HepG2 (cell line): ENCODE results near the gene NTMT2. TPM values are rescaled to one million over a fixed set of nuclear protein-coding genes. Genes with fewer than 3 reads are reported as not detected.

ENCODE experiments used
- ATAC-seq: fragments of 200-7000 bp; cut with Tn5 transposase; 3 replicates; pipeline ENCODE4 v1.9.1; 2020; ENCODE audit warnings: mild to moderate bottlenecking, moderate library complexity
- BruUV-seq: library from RNA; stranded (reverse); fragments of 400-500 nt; replicated peaks from 2 replicates; lab custom pipeline; 2021; lab: Mats Ljungman, UMichigan
- CTCF ChIA-PET: fragments of 300-600 bp; formaldehyde crosslinking; extraction: SDS; loops from one replicate; lab custom pipeline; 2021; ENCODE audit warnings: low total read pairs, inconsistent platforms, low intra/inter-chr PET ratio; lab: Yijun Ruan, JAX
- POLR2A ChIA-PET: fragments of 350-600 bp; sonication (Branson Sonifier 250); formaldehyde crosslinking; loops from one replicate; lab custom pipeline; 2020; ENCODE audit warnings: antibody characterized with exemption, inconsistent platforms; lab: Yijun Ruan, JAX
- DNase-seq: peaks from one replicate; pipeline ENCODE4 v3.0.0-alpha.2; 2015; ENCODE audit warnings: low spot score
- FAIRE-seq: peaks from 3 replicates; lab custom pipeline; 2011; peaks lifted over from hg19 to GRCh38; lab: Jason Lieb, UNC
- H2AFZ ChIP-seq: one replicate; pipeline ENCODE4 v1.6.1; 2011; ENCODE audit warnings: low read length, inconsistent platforms
- H3K27ac ChIP-seq: fragments of 300-600 bp; 3 replicates; pipeline ENCODE4 v1.8.0; 2011; ENCODE audit warnings: mixed run types, mild to moderate bottlenecking, mixed read lengths, low read length, inconsistent platforms; ENCODE audit not compliant: insufficient read depth; ENCODE audit errors: extremely low read length
- H3K27me3 ChIP-seq, 2 experiments: fragments of 200-600 bp in 1 of 2; 2 replicates in 1 of 2; 3 replicates in 1 of 2; pipeline versions ENCODE4 v1.6.0 to v1.8.0; 2011; ENCODE audit warnings: low read length in 2 of 2, mild to moderate bottlenecking in 2 of 2, moderate library complexity in 2 of 2, inconsistent platforms in 1 of 2; ENCODE audit not compliant: insufficient read depth in 2 of 2, control insufficient read depth in 1 of 2
- H3K36me3 ChIP-seq, 2 experiments: fragments of 200-600 bp in 1 of 2; replicated peaks in 1 of 2; 2 replicates in 1 of 2; 3 replicates in 1 of 2; pipeline versions ENCODE4 v1.5.1 to v1.8.0; 2011; ENCODE audit warnings: low read length in 2 of 2, inconsistent platforms in 1 of 2; ENCODE audit not compliant: insufficient read depth in 2 of 2, control insufficient read depth in 1 of 2
- H3K4me1 ChIP-seq: 2 replicates; pipeline ENCODE4 v1.5.1; 2012; ENCODE audit warnings: low read length, inconsistent platforms; ENCODE audit not compliant: insufficient read depth
- H3K4me2 ChIP-seq: 2 replicates; pipeline ENCODE4 v1.6.0; 2011; ENCODE audit warnings: low read depth, low read length, inconsistent platforms
- H3K4me3 ChIP-seq, 3 experiments: fragments of 200-600 bp in 1 of 3; sonication (generic), shearing (Covaris generic) in 1 of 3; replicated peaks in 1 of 3; 2 replicates each; pipeline ENCODE4 v1.5.1; 2011 to 2016; ENCODE audit warnings: low read length in 3 of 3, inconsistent platforms in 2 of 3, low read depth in 2 of 3, mild to moderate bottlenecking in 2 of 3, control low read depth in 1 of 3, mixed read lengths in 1 of 3; ENCODE audit not compliant: insufficient read depth in 1 of 3
- H3K79me2 ChIP-seq: one replicate; pipeline ENCODE4 v1.6.1; 2011; ENCODE audit warnings: low read length, inconsistent platforms; ENCODE audit not compliant: insufficient read depth
- H3K9ac ChIP-seq: 2 replicates; pipeline ENCODE4 v1.6.0; 2011; ENCODE audit warnings: mild to moderate bottlenecking, low read depth, low read length, inconsistent platforms; ENCODE audit not compliant: insufficient read depth
- H3K9me3 ChIP-seq: 2 replicates; pipeline ENCODE4 v1.5.1; 2012; ENCODE audit warnings: mild to moderate bottlenecking, low read length
- H4K20me1 ChIP-seq: 2 replicates; pipeline ENCODE4 v1.6.0; 2011; ENCODE audit warnings: inconsistent platforms, mild to moderate bottlenecking, low read length, moderate library complexity; ENCODE audit not compliant: insufficient read depth
- HDAC2 ChIP-seq: sonication (generic); formaldehyde crosslinking; IDR thresholded peaks from 2 replicates; pipeline ENCODE4 v1.4.0; 2020; ENCODE audit warnings: missing genetic modification reagents
- HNF1B ChIP-seq: sonication (generic); formaldehyde crosslinking; IDR thresholded peaks from 2 replicates; pipeline ENCODE4 v1.5.1; 2020; ENCODE audit warnings: mild to moderate bottlenecking, moderate library complexity, missing genetic modification reagents
- PAWR ChIP-seq: sonication (generic); formaldehyde crosslinking; IDR thresholded peaks from 2 replicates; pipeline ENCODE4 v1.4.0; 2020; ENCODE audit warnings: missing genetic modification reagents, mild to moderate bottlenecking, borderline replicate concordance
- PBX2 ChIP-seq: IDR thresholded peaks from 2 replicates; pipeline ENCODE4 v1.6.1; 2016; ENCODE audit warnings: control low read depth
- SMAD1 ChIP-seq: sonication (generic); formaldehyde crosslinking; IDR thresholded peaks from 2 replicates; pipeline ENCODE4 v1.4.0; 2020; ENCODE audit warnings: missing genetic modification reagents, low read depth, mild to moderate bottlenecking, borderline replicate concordance
- ZBTB42 ChIP-seq: sonication (generic); formaldehyde crosslinking; IDR thresholded peaks from 2 replicates; pipeline ENCODE4 v1.5.0; 2020; ENCODE audit warnings: mild to moderate bottlenecking, missing genetic modification reagents
- ZFP36 ChIP-seq: fragments of 150-350 bp; IDR thresholded peaks from 2 replicates; pipeline ENCODE4 v1.6.1; 2018; ENCODE audit warnings: borderline replicate concordance, low read length, low read depth; ENCODE audit not compliant: partially characterized antibody
- ZNF430 ChIP-seq: sonication (generic); formaldehyde crosslinking; IDR thresholded peaks from 2 replicates; pipeline ENCODE4 v1.9.0; 2021; ENCODE audit warnings: mild to moderate bottlenecking, missing genetic modification reagents
- ZNF552 ChIP-seq: sonication (generic); formaldehyde crosslinking; IDR thresholded peaks from 2 replicates; pipeline ENCODE4 v1.9.0; 2022; ENCODE audit warnings: missing genetic modification reagents, mild to moderate bottlenecking, borderline replicate concordance
- ZNF598 ChIP-seq: sonication (generic); formaldehyde crosslinking; IDR thresholded peaks from 2 replicates; pipeline ENCODE4 v1.5.1; 2020; ENCODE audit warnings: mild to moderate bottlenecking, missing genetic modification reagents, borderline replicate concordance
- ZNF780A ChIP-seq: sonication (generic); formaldehyde crosslinking; IDR thresholded peaks from 2 replicates; pipeline ENCODE4 v1.8.0; 2022; ENCODE audit warnings: mild to moderate bottlenecking, missing genetic modification reagents, moderate library complexity
- ZNF878 ChIP-seq: sonication (generic); formaldehyde crosslinking; IDR thresholded peaks from 2 replicates; pipeline ENCODE4 v1.8.1; 2023; ENCODE audit warnings: mild to moderate bottlenecking, missing genetic modification reagents, moderate library complexity
- in situ Hi-C: cut with HindIII; loops from 2 replicates; pipeline ENCODE4 v1.10.0; 2017; ENCODE audit warnings: low pct_unique_long_range_greater_than_20kb; ENCODE audit not compliant: extremely low pct_ligation_motif_present
- intact Hi-C: fragments of 100-400 bp; cut with micrococcal nuclease; formaldehyde crosslinking; loops from one replicate; pipeline ENCODE4 v1.10.0; 2022; ENCODE audit not compliant: unreplicated experiment
- polyA plus RNA-seq, 8 experiments: library from polyadenylated mRNA; depleted of rRNA in 3 of 8; stranded (reverse) in 7 of 8; unstranded in 1 of 8; fragments of >200 nt; fragmentation: Illumina TruSeq in 4 of 8; extraction: Trizol in 4 of 8; gene quantifications; 2 replicates each; pipeline versions ENCODE4 v1.2.1 to v1.2.3, GENCODE V29; 2011 to 2016; ENCODE audit warnings: low read depth in 4 of 8, missing spikeins in 1 of 8, mixed read lengths in 1 of 8; ENCODE audit not compliant: insufficient read depth in 1 of 8
- total RNA-seq, 5 experiments: library from RNA; depleted of rRNA; stranded (reverse); fragments of >200 nt; fragmentation: Illumina TruSeq; extraction: Trizol; gene quantifications; 2 replicates each; pipeline ENCODE4 v1.2.3, GENCODE V29; 2016; ENCODE audit warnings: low read depth in 1 of 5
- TF ChIP-seq, protein P1 (sequence below): IDR thresholded peaks from 2 replicates; pipeline ENCODE4 v1.6.1; 2016; ENCODE audit warnings: mild to moderate bottlenecking
- TF ChIP-seq, protein P2 (sequence below): sonication (generic); formaldehyde crosslinking; IDR thresholded peaks from 2 replicates; pipeline ENCODE4 v1.8.1; 2023; ENCODE audit warnings: mild to moderate bottlenecking, moderate library complexity, missing genetic modification reagents
- TF ChIP-seq, protein P3 (sequence below): sonication (generic); formaldehyde crosslinking; IDR thresholded peaks from 2 replicates; pipeline ENCODE4 v1.4.0; 2020; ENCODE audit warnings: missing genetic modification reagents, borderline replicate concordance

Gene NTMT2
- total and polyA plus RNA-seq, 2 of the 13 experiments (the other 11 are each of a cell fraction or from before 2014, with no cell fraction given) = not detected

DNA sequence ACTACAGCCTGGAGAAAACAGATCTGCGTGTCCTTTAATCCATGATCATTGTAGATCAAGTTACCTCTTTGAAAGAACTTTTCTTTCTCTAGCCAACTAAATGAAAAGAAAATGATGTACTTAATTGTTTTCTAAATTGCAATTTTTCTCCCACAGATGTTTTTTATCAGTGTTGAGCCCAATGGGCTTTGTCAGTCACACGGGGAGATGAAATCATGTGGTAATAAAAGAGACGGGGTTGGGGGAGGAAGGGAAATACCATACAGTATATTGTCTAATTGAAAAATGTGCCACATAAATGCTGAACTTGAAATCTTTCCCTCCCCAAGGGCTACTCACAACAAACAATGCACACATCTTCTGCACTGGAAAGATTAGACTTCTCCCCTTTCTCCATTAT, 58.4 kb downstream of the NTMT2 start (continued):
- TF ChIP-seq ZNF780A (CRISPR knock-in tag) (no peak), ZNF430 (CRISPR knock-in tag) (no peak), HDAC2 (CRISPR knock-in tag) (no peak), ZNF878 (no peak), ZNF598 (CRISPR knock-in tag) (no peak), HNF1B (CRISPR knock-in tag) (no peak), ZFP36 (no peak), SMAD1 (CRISPR knock-in tag) (no peak)
- TF ChIP-seq, protein P1, sequence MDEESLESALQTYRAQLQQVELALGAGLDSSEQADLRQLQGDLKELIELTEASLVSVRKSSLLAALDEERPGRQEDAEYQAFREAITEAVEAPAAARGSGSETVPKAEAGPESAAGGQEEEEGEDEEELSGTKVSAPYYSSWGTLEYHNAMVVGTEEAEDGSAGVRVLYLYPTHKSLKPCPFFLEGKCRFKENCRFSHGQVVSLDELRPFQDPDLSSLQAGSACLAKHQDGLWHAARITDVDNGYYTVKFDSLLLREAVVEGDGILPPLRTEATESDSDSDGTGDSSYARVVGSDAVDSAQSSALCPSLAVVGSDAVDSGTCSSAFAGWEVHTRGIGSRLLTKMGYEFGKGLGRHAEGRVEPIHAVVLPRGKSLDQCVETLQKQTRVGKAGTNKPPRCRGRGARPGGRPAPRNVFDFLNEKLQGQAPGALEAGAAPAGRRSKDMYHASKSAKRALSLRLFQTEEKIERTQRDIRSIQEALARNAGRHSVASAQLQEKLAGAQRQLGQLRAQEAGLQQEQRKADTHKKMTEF (CRISPR knock-in tag) = no peak

GRCh38 chr1:170205301-170205700, 59.5 kb downstream of the NTMT2 start:
- Histone ChIP-seq H3K27ac (no peak overlapping the region), H2AFZ (no peak overlapping the region), H3K79me2 (no peaks in the 10 kb centered on the region), H3K9ac (no peak overlapping the region), H3K4me2 (no peak overlapping the region), H3K4me3 (no peak overlapping the region), H3K4me1 (no peaks in the 10 kb centered on the region), H3K36me3 (no peaks in the 10 kb centered on the region), H4K20me1 (no peaks in the 10 kb centered on the region), H3K9me3 (peaks cover 5% of the 10 kb centered on the region), H3K27me3 (no peaks in the 10 kb centered on the region)
- POLR2A ChIA-PET = no interaction called here
- FAIRE-seq = no peak
- CTCF ChIA-PET = no interaction called here
- in situ Hi-C loops = no loop called here
- no TSS peak for BruUV-seq
- DNase-seq = no peak
- intact Hi-C loops = no loop called here
- ATAC-seq = no peak
- no peak for TF ChIP-seq ZNF552 (CRISPR knock-in tag)
- TF ChIP-seq ZBTB42 (CRISPR knock-in tag) = no peak
- TF ChIP-seq, protein P2, sequence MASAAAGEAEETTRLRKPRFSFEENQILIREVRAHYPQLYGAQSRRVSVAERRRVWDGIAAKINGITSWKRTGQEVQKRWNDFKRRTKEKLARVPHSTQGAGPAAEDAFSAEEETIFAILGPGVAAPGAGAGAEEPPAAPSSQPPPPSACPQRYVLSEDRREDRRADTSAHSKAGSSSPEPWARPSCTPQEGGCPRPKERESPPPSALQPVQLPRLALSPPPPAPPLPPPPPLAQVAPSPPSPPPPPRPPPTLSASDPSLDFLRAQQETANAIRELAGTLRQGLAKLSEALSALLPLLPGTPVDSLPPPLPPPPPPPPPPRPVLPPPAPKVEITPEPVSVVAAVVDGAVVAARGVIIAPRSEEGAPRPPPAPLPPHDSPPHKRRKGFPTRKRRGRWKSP (CRISPR knock-in tag) = no peak
- no peak for TF ChIP-seq PBX2
- no peak for TF ChIP-seq PAWR (CRISPR knock-in tag)
- TF ChIP-seq, protein P3, sequence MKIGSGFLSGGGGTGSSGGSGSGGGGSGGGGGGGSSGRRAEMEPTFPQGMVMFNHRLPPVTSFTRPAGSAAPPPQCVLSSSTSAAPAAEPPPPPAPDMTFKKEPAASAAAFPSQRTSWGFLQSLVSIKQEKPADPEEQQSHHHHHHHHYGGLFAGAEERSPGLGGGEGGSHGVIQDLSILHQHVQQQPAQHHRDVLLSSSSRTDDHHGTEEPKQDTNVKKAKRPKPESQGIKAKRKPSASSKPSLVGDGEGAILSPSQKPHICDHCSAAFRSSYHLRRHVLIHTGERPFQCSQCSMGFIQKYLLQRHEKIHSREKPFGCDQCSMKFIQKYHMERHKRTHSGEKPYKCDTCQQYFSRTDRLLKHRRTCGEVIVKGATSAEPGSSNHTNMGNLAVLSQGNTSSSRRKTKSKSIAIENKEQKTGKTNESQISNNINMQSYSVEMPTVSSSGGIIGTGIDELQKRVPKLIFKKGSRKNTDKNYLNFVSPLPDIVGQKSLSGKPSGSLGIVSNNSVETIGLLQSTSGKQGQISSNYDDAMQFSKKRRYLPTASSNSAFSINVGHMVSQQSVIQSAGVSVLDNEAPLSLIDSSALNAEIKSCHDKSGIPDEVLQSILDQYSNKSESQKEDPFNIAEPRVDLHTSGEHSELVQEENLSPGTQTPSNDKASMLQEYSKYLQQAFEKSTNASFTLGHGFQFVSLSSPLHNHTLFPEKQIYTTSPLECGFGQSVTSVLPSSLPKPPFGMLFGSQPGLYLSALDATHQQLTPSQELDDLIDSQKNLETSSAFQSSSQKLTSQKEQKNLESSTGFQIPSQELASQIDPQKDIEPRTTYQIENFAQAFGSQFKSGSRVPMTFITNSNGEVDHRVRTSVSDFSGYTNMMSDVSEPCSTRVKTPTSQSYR = no peak
